H1 (cell line): ENCODE measurements around the gene PPP2R2B. TPM values are rescaled to one million over a fixed set of nuclear protein-coding genes. Genes with fewer than 3 reads are reported as not detected.

ENCODE experiments used
- SIN3A ChIP-seq, 2 experiments: IDR thresholded peaks in 1 of 2; conservative IDR thresholded peaks in 1 of 2; 2 replicates each; pipeline ENCODE4 v1.6.1; 2011 to 2012; ENCODE audit warnings: low read length in 2 of 2, improper control_type of control experiment in 1 of 2, low read depth in 1 of 2, mild to moderate bottlenecking in 1 of 2
- YY1 ChIP-seq: IDR thresholded peaks from 2 replicates; pipeline ENCODE4 v1.6.1; 2011; ENCODE audit warnings: low read depth, mild to moderate bottlenecking, low read length
- polyA plus RNA-seq, 7 experiments: library from polyadenylated mRNA; depleted of rRNA in 3 of 7; stranded (reverse) in 5 of 7; unstranded in 2 of 7; fragments of >200 nt in 5 of 7; fragments of 200-250 nt in 2 of 7; gene quantifications; 1 replicate in 5 of 7; 2 replicates in 1 of 7; 4 replicates in 1 of 7; pipeline versions ENCODE4 v1.2.1 to v1.2.3, GENCODE V29; 2011 to 2013; ENCODE audit warnings: missing spikeins in 2 of 7, mixed read lengths in 2 of 7
- total RNA-seq: library from RNA; stranded (reverse); fragmentation: NEBNext Ultra II Directional; extraction: Animal tissue kit (Norgen Biotek cat#: 25700); gene quantifications from 2 replicates; pipeline ENCODE4 v1.2.1, GENCODE V29; 2021
- TF ChIP-seq, protein P1 (sequence below): fragments of 300-600 bp; sonication (generic); IDR thresholded peaks from 2 replicates; pipeline ENCODE4 v1.7.1; 2012; ENCODE audit warnings: low read length, moderate library complexity, mild to moderate bottlenecking, inconsistent platforms; ENCODE audit not compliant: insufficient replicate concordance

PPP2R2B gene
- total and polyA plus RNA-seq, 2 of the 8 experiments (the other 6 are each of a cell fraction or from before 2014, with no cell fraction given), result 21.1 to 37.1 TPM

- TF ChIP-seq, protein P1, sequence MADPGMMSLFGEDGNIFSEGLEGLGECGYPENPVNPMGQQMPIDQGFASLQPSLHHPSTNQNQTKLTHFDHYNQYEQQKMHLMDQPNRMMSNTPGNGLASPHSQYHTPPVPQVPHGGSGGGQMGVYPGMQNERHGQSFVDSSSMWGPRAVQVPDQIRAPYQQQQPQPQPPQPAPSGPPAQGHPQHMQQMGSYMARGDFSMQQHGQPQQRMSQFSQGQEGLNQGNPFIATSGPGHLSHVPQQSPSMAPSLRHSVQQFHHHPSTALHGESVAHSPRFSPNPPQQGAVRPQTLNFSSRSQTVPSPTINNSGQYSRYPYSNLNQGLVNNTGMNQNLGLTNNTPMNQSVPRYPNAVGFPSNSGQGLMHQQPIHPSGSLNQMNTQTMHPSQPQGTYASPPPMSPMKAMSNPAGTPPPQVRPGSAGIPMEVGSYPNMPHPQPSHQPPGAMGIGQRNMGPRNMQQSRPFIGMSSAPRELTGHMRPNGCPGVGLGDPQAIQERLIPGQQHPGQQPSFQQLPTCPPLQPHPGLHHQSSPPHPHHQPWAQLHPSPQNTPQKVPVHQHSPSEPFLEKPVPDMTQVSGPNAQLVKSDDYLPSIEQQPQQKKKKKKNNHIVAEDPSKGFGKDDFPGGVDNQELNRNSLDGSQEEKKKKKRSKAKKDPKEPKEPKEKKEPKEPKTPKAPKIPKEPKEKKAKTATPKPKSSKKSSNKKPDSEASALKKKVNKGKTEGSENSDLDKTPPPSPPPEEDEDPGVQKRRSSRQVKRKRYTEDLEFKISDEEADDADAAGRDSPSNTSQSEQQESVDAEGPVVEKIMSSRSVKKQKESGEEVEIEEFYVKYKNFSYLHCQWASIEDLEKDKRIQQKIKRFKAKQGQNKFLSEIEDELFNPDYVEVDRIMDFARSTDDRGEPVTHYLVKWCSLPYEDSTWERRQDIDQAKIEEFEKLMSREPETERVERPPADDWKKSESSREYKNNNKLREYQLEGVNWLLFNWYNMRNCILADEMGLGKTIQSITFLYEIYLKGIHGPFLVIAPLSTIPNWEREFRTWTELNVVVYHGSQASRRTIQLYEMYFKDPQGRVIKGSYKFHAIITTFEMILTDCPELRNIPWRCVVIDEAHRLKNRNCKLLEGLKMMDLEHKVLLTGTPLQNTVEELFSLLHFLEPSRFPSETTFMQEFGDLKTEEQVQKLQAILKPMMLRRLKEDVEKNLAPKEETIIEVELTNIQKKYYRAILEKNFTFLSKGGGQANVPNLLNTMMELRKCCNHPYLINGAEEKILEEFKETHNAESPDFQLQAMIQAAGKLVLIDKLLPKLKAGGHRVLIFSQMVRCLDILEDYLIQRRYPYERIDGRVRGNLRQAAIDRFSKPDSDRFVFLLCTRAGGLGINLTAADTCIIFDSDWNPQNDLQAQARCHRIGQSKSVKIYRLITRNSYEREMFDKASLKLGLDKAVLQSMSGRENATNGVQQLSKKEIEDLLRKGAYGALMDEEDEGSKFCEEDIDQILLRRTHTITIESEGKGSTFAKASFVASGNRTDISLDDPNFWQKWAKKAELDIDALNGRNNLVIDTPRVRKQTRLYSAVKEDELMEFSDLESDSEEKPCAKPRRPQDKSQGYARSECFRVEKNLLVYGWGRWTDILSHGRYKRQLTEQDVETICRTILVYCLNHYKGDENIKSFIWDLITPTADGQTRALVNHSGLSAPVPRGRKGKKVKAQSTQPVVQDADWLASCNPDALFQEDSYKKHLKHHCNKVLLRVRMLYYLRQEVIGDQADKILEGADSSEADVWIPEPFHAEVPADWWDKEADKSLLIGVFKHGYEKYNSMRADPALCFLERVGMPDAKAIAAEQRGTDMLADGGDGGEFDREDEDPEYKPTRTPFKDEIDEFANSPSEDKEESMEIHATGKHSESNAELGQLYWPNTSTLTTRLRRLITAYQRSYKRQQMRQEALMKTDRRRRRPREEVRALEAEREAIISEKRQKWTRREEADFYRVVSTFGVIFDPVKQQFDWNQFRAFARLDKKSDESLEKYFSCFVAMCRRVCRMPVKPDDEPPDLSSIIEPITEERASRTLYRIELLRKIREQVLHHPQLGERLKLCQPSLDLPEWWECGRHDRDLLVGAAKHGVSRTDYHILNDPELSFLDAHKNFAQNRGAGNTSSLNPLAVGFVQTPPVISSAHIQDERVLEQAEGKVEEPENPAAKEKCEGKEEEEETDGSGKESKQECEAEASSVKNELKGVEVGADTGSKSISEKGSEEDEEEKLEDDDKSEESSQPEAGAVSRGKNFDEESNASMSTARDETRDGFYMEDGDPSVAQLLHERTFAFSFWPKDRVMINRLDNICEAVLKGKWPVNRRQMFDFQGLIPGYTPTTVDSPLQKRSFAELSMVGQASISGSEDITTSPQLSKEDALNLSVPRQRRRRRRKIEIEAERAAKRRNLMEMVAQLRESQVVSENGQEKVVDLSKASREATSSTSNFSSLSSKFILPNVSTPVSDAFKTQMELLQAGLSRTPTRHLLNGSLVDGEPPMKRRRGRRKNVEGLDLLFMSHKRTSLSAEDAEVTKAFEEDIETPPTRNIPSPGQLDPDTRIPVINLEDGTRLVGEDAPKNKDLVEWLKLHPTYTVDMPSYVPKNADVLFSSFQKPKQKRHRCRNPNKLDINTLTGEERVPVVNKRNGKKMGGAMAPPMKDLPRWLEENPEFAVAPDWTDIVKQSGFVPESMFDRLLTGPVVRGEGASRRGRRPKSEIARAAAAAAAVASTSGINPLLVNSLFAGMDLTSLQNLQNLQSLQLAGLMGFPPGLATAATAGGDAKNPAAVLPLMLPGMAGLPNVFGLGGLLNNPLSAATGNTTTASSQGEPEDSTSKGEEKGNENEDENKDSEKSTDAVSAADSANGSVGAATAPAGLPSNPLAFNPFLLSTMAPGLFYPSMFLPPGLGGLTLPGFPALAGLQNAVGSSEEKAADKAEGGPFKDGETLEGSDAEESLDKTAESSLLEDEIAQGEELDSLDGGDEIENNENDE, result no peak
- TF ChIP-seq SIN3A (conservative IDR thresholded peaks at IDR 0.05 in 1 of 2, IDR thresholded peaks at IDR 0.05 in 1 of 2; ENCODE audit: low read depth in 1 of 2, low read length in 2 of 2) (no peak), YY1 (no peak)
Measured at GRCh38 chr5:146891511-146891910, 13.0 kb upstream of the PPP2R2B start (continued).
